Subcutaneous abdominal adipose tissue (tissue), 5 donors: ENCODE measurements around the gene GRIA2.
A peak's percentile ranks its signal among the peaks of the same experiment; 100 is the strongest.
"Not testable (repeated sequence)": the region's sequence is repeated elsewhere in the genome, so short reads cannot be mapped to it uniquely, and the experiment has no call there.

Source experiments
- H3K27ac ChIP-seq: one replicate; pipeline ENCODE4 v1.7.0; 2013; ENCODE audit warnings: low read depth, mild to moderate bottlenecking, inconsistent platforms, low read length, moderate library complexity
- H3K27me3 ChIP-seq, 5 donors: one replicate each; pipeline ENCODE4 v1.7.0; 2013; ENCODE audit warnings: low read length in 5 of 5, inconsistent platforms in 1 of 5; ENCODE audit not compliant: control insufficient read depth in 5 of 5, insufficient read depth in 4 of 5
- H3K36me3 ChIP-seq, 5 donors: one replicate each; pipeline ENCODE4 v1.7.0; 2013; ENCODE audit warnings: low read length in 5 of 5; ENCODE audit not compliant: control insufficient read depth in 5 of 5, insufficient read depth in 5 of 5
- H3K4me1 ChIP-seq, 5 donors: one replicate each; pipeline ENCODE4 v1.7.0; 2013; ENCODE audit warnings: low read length in 5 of 5, mild to moderate bottlenecking in 3 of 5, moderate library complexity in 1 of 5; ENCODE audit not compliant: control insufficient read depth in 5 of 5, insufficient read depth in 5 of 5
- H3K4me3 ChIP-seq, 5 donors: one replicate each; pipeline ENCODE4 v1.7.0; 2013; ENCODE audit warnings: low read length in 5 of 5, low read depth in 1 of 5
- H3K9ac ChIP-seq, 5 donors: one replicate each; pipeline ENCODE4 v1.7.0; 2013; ENCODE audit warnings: low read length in 5 of 5, mild to moderate bottlenecking in 4 of 5, moderate library complexity in 3 of 5
- H3K9me3 ChIP-seq, 5 donors: one replicate each; pipeline ENCODE4 v1.7.0; 2013; ENCODE audit warnings: low read length in 5 of 5; ENCODE audit not compliant: control insufficient read depth in 5 of 5
- donor health status: healthy.
- donor health status: healthy.
- donor health status: healthy.
- donor health status: healthy.
- donor health status: healthy.

GRIA2 gene

DNA sequence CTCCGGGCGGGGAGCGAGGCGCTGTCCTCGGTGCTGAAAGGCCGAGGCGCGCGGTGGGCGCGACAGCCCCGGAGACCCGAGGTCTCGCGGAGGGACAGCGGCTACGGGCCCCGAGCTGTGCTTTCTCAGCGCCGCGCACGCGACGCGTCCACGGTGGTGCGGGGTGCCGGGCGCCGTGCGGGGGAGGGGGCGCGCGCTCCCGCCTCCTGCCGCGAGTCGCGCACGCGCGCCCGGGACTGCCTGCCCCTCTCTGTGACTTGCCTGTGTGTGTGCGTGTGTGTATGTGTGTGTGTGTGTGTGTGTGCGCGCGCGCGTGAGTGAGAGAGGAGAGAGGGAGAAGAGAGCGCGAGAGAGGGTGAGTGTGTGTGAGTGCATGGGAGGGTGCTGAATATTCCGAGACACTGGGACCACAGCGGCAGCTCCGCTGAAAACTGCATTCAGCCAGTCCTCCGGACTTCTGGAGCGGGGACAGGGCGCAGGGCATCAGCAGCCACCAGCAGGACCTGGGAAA, at the start of gene GRIA2:
TSS of gene GRIA2 (plus strand) at position 358 of the 511 bp plus-strand sequence. CDS start 315 bp downstream, outside the sequence.
- H3K9ac ChIP-seq: no peak within 1 kb of the TSS
- H3K27me3 ChIP-seq: peaks cover 27 to 43% (median 31%) of the 10 kb centered on the region in 5 donors
- no peak within 1 kb of the TSS for H3K27ac ChIP-seq
- no peaks in the 10 kb centered on the region for H3K9me3 ChIP-seq
- no peaks in the 10 kb centered on the region for H3K36me3 ChIP-seq
- H3K4me1 ChIP-seq: peaks cover 0 to 21% (median 17%) of the 10 kb centered on the region in 5 donors
- H3K4me3 ChIP-seq: peak within 1 kb of the TSS in 4 of 5 donors; percentile 22 to 50 (median 38)

DNA sequence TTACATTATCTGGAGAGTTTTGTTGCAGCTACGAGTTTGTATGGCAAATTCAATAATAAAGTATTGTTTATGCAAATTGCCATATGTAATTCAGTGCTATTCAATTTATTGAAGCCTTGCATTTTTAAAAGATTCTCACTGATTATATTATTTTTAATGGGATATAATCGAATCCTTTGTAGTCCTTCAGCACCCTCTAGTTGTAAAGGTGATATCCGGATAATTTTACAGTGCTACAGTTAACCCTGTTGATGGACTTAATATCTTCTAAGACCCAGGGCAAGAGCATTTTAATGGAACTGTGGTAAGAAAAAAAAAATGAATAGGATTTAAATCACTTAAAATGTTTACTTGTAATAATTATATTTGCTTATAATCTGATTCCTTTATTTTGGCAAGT, 48.5 kb upstream of the GRIA2 start:
- Histone ChIP-seq H3K27me3 (no peaks in the 10 kb centered on the region), H3K36me3 (no peaks in the 10 kb centered on the region), H3K4me1 (no peaks in the 10 kb centered on the region)

GRCh38 chr4:157180268-157180667, 40.3 kb upstream of the GRIA2 start:
- H3K36me3 ChIP-seq: not testable (repeated sequence)

More for the DNA sequence above, 48.5 kb upstream of the GRIA2 start:
- H3K9ac ChIP-seq: no peak overlapping the region
- H3K27ac ChIP-seq: no peak overlapping the region
- H3K4me3 ChIP-seq: no peak overlapping the region
- H3K9me3 ChIP-seq: no peaks in the 10 kb centered on the region

GRCh38 chr4:157184300-157184699, 36.2 kb upstream of the GRIA2 start:
- no peak overlapping the region for H3K27ac ChIP-seq
- no peak overlapping the region for H3K9ac ChIP-seq
- H3K36me3 ChIP-seq: no peaks in the 10 kb centered on the region
- H3K9me3 ChIP-seq: peaks cover 0 to 5% (median 0%) of the 10 kb centered on the region in 5 donors
- no peaks in the 10 kb centered on the region for H3K4me1 ChIP-seq
- H3K27me3 ChIP-seq: no peaks in the 10 kb centered on the region
- no peak overlapping the region for H3K4me3 ChIP-seq

More at GRCh38 chr4:157180268-157180667, 40.3 kb upstream of the GRIA2 start:
- not testable (repeated sequence) for H3K4me1 ChIP-seq, H3K9ac ChIP-seq, H3K27ac ChIP-seq, H3K4me3 ChIP-seq, H3K9me3 ChIP-seq, H3K27me3 ChIP-seq

- no peak overlapping the region for H3K27ac ChIP-seq
- H3K27me3 ChIP-seq: no peaks in the 10 kb centered on the region
- no peak overlapping the region for H3K4me3 ChIP-seq
- H3K9me3 ChIP-seq: peaks cover 0 to 5% (median 0%) of the 10 kb centered on the region in 5 donors
- no peaks in the 10 kb centered on the region for H3K4me1 ChIP-seq
- no peaks in the 10 kb centered on the region for H3K36me3 ChIP-seq
- H3K9ac ChIP-seq: no peak overlapping the region
Observed at GRCh38 chr4:157185363-157185762, 35.2 kb upstream of the GRIA2 start.

GRCh38 chr4:157195374-157195773, 25.2 kb upstream of the GRIA2 start:
- Histone ChIP-seq H3K27ac (no peak overlapping the region), H3K36me3 (no peaks in the 10 kb centered on the region), H3K4me3 (no peak overlapping the region), H3K27me3 (no peaks in the 10 kb centered on the region), H3K9me3 (no peaks in the 10 kb centered on the region), H3K9ac (no peak overlapping the region), H3K4me1 (no peaks in the 10 kb centered on the region)

DNA sequence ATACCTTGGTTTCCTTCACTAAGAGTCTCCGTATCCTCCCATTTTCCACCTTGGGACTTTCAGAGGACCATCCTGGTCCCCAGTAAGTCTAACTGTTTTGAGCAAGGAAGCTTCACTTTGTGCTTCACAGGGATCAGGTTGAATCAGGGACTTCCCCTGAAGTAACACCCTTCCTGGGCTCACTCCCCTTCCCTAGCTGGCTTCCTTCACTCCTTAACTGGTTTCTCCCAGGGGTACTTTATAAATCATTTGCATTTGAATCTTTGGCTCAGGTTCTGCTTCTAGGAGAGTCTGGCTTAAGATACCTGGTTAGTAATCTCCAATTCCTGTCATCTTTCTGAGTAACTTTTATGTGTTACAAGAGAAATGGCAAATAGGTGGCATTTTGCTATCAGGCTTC, 24.5 kb upstream of the GRIA2 start:
- Histone ChIP-seq H3K27ac (no peak overlapping the region), H3K36me3 (no peaks in the 10 kb centered on the region), H3K4me1 (no peaks in the 10 kb centered on the region), H3K9me3 (no peaks in the 10 kb centered on the region), H3K9ac (no peak overlapping the region), H3K27me3 (no peaks in the 10 kb centered on the region), H3K4me3 (no peak overlapping the region)

DNA sequence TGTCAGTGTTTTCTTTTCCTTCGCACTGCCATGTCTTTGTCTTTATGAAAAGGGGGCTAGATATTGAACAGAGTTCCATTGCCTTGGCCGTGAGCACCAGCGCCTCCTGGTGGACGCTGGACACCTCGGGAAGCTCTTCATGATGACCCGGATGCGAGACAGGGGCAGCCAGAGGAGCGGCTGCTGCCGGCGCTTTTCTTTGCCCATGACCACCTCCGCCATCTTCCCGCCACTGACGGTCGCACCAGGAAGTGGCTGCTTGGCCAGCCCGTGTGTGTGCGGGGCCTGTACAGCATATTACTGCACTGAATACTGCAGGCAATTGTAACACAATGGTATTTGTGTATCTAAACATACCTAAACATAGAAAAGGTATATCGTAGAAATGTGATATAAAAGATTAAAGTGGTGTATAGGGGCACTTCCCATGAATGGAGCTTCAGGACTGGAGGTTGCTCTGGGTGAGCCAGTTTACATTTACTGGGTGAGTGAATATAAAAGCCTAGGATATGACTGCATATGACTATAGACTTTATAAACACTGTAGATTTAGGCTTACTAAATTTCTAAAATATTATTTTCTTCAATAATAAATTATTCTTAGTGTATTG, 15.8 kb upstream of the GRIA2 start:
- Histone ChIP-seq H3K4me3 (no peak overlapping the region), H3K36me3 (no peaks in the 10 kb centered on the region), H3K27ac (no peak overlapping the region), H3K9ac (no peak overlapping the region), H3K27me3 (peaks cover 0 to 5% (median 0%) of the 10 kb centered on the region in 5 donors), H3K9me3 (peaks cover 0 to 3% (median 0%) of the 10 kb centered on the region in 5 donors), H3K4me1 (no peaks in the 10 kb centered on the region)

- peaks cover 0 to 19% (median 15%) of the 10 kb centered on the region in 5 donors for H3K4me1 ChIP-seq
- no peak overlapping the region for H3K9ac ChIP-seq
- no peak overlapping the region for H3K27ac ChIP-seq
- H3K36me3 ChIP-seq: no peaks in the 10 kb centered on the region
- no peaks in the 10 kb centered on the region for H3K9me3 ChIP-seq
- H3K27me3 ChIP-seq: peaks cover 24 to 36% (median 31%) of the 10 kb centered on the region in 5 donors
- H3K4me3 ChIP-seq: no peak overlapping the region
Observed at GRCh38 chr4:157217708-157218107, 2.8 kb upstream of the GRIA2 start.

- no peak overlapping the region for H3K9ac ChIP-seq
- H3K27me3 ChIP-seq: peaks cover 27 to 43% (median 32%) of the 10 kb centered on the region in 5 donors
- peak overlapping the region in 2 of 5 donors; percentile 39 to 50 for H3K4me3 ChIP-seq
- no peaks in the 10 kb centered on the region for H3K36me3 ChIP-seq
- no peaks in the 10 kb centered on the region for H3K9me3 ChIP-seq
- no peak overlapping the region for H3K27ac ChIP-seq
- H3K4me1 ChIP-seq: peaks cover 0 to 21% (median 17%) of the 10 kb centered on the region in 5 donors
Observed at GRCh38 chr4:157219711-157220370, 687 bp upstream of the GRIA2 start.
